ENCODE measurements around the gene KRTAP4-16.
"Not testable (repeated sequence)": the region's sequence is repeated elsewhere in the genome, so short reads cannot be mapped to it uniquely, and the experiment has no call there.

The KRTAP4-16 gene

GRCh38 chr17:41103896-41104295 lies 1.9 kb upstream of the KRTAP4-16 start:
- H3K9me3 ChIP-seq (replicated peaks in 1 of 2; ENCODE audit: control insufficient read depth in 2 of 2, insufficient read depth in 1 of 2, low read depth in 1 of 2, low read length in 2 of 2), result no peaks in the 10 kb centered on the region
- no peak overlapping the region for H3K23ac ChIP-seq (ENCODE audit: low read depth, low read length, poor library complexity)
- no peak overlapping the region for H2BK120ac ChIP-seq (ENCODE audit: low read depth, low read length)
- H3K18ac ChIP-seq (ENCODE audit: low read length), result no peak overlapping the region
- no peak overlapping the region for H2BK15ac ChIP-seq (ENCODE audit: low read length)
- no peak overlapping the region for H2BK12ac ChIP-seq (ENCODE audit: low read length)
- no peak overlapping the region for H2BK5ac ChIP-seq (ENCODE audit: low read length)
- H2AFZ ChIP-seq (ENCODE audit: low read length), result no peak overlapping the region
- no peak overlapping the region for H4K8ac ChIP-seq (ENCODE audit: low read depth, low read length)
- no peak overlapping the region for H3K27ac ChIP-seq (replicated peaks; ENCODE audit: low read length)
- H4K91ac ChIP-seq (ENCODE audit: low read depth, low read length, poor library complexity), result no peak overlapping the region
- no peak overlapping the region for H3K4me3 ChIP-seq (ENCODE audit: low read length in 2 of 2)
- H3K36me3 ChIP-seq (replicated peaks in 1 of 2; ENCODE audit: control insufficient read depth in 2 of 2, insufficient read depth in 2 of 2, low read length in 2 of 2), result no peaks in the 10 kb centered on the region
- H3K4ac ChIP-seq (ENCODE audit: low read length), result no peak overlapping the region
- H2AK5ac ChIP-seq (ENCODE audit: low read depth, low read length), result no peak overlapping the region
- peaks cover 0 to 2% of the 10 kb centered on the region in 2 donors for H3K4me1 ChIP-seq (ENCODE audit: control insufficient read depth in 2 of 2, insufficient read depth in 1 of 2, low read depth in 1 of 2, low read length in 2 of 2)
- DNase-seq (ENCODE audit: low spot score), result no peak
- H3K4me2 ChIP-seq (ENCODE audit: insufficient read depth, low read length, poor library complexity, severe bottlenecking), result no peak overlapping the region
- no CpG with 5 or more reads among the region's 1 CpG for WGBS, 2 donors (ENCODE audit: extremely low coverage in 2 of 2, insufficient read length in 2 of 2, insufficient replicate concordance in 1 of 2)
- no peaks in the 10 kb centered on the region for H3K27me3 ChIP-seq (ENCODE audit: control insufficient read depth in 3 of 3, insufficient read depth in 3 of 3, low read depth in 1 of 3, low read length in 3 of 3)
- H3K14ac ChIP-seq (ENCODE audit: low read length), result no peak overlapping the region
- no peak overlapping the region for H3K9ac ChIP-seq (ENCODE audit: low read depth, low read length, poor library complexity)
- no peaks in the 10 kb centered on the region for H3K79me1 ChIP-seq (ENCODE audit: low read depth, low read length)

GRCh38 chr17:41099682-41100480 lies 2.1 kb downstream of the KRTAP4-16 start:
- H3K4ac ChIP-seq (ENCODE audit: low read length); H3K9ac ChIP-seq (ENCODE audit: low read depth, low read length, poor library complexity); H3K27me3 ChIP-seq (ENCODE audit: control insufficient read depth in 3 of 3, insufficient read depth in 3 of 3, low read depth in 1 of 3, low read length in 3 of 3); H3K18ac ChIP-seq (ENCODE audit: low read length); H3K9me3 ChIP-seq (replicated peaks in 1 of 2; ENCODE audit: control insufficient read depth in 2 of 2, insufficient read depth in 1 of 2, low read depth in 1 of 2, low read length in 2 of 2); H2AK5ac ChIP-seq (ENCODE audit: low read depth, low read length); H3K27ac ChIP-seq (replicated peaks; ENCODE audit: low read length); H2AFZ ChIP-seq (ENCODE audit: low read length); H2BK12ac ChIP-seq (ENCODE audit: low read length); H3K4me2 ChIP-seq (ENCODE audit: insufficient read depth, low read length, poor library complexity, severe bottlenecking); DNase-seq (ENCODE audit: low spot score); H3K4me3 ChIP-seq (ENCODE audit: low read length in 2 of 2); H2BK120ac ChIP-seq (ENCODE audit: low read depth, low read length); H3K4me1 ChIP-seq (ENCODE audit: control insufficient read depth in 2 of 2, insufficient read depth in 1 of 2, low read depth in 1 of 2, low read length in 2 of 2); H3K79me1 ChIP-seq (ENCODE audit: low read depth, low read length); H3K23ac ChIP-seq (ENCODE audit: low read depth, low read length, poor library complexity); H2BK5ac ChIP-seq (ENCODE audit: low read length); H2BK15ac ChIP-seq (ENCODE audit: low read length); H4K91ac ChIP-seq (ENCODE audit: low read depth, low read length, poor library complexity); H3K36me3 ChIP-seq (replicated peaks in 1 of 2; ENCODE audit: control insufficient read depth in 2 of 2, insufficient read depth in 2 of 2, low read length in 2 of 2); H4K8ac ChIP-seq (ENCODE audit: low read depth, low read length); H3K14ac ChIP-seq (ENCODE audit: low read length): not testable (repeated sequence)
- WGBS, 2 donors (ENCODE audit: extremely low coverage in 2 of 2, insufficient read length in 2 of 2, insufficient replicate concordance in 1 of 2), result no CpG with 5 or more reads among the region's 7 CpGs

- no peak overlapping the region for H3K9ac ChIP-seq (ENCODE audit: low read depth, low read length, poor library complexity)
- no peak overlapping the region for H4K8ac ChIP-seq (ENCODE audit: low read depth, low read length)
- peaks cover 0 to 3% of the 10 kb centered on the region in 2 donors for H3K9me3 ChIP-seq (replicated peaks in 1 of 2; ENCODE audit: control insufficient read depth in 2 of 2, insufficient read depth in 1 of 2, low read depth in 1 of 2, low read length in 2 of 2)
- H3K18ac ChIP-seq (ENCODE audit: low read length), result no peak overlapping the region
- DNase-seq (ENCODE audit: low spot score), result no peak
- H2BK5ac ChIP-seq (ENCODE audit: low read length), result no peak overlapping the region
- no peak overlapping the region for H2BK120ac ChIP-seq (ENCODE audit: low read depth, low read length)
- no CpG with 5 or more reads among the region's 6 CpGs for WGBS, 2 donors (ENCODE audit: extremely low coverage in 2 of 2, insufficient read length in 2 of 2, insufficient replicate concordance in 1 of 2)
- no peak overlapping the region for H2AFZ ChIP-seq (ENCODE audit: low read length)
- H3K23ac ChIP-seq (ENCODE audit: low read depth, low read length, poor library complexity), result no peak overlapping the region
- no peak overlapping the region for H3K27ac ChIP-seq (replicated peaks; ENCODE audit: low read length)
- H3K79me1 ChIP-seq (ENCODE audit: low read depth, low read length), result no peaks in the 10 kb centered on the region
- H3K4ac ChIP-seq (ENCODE audit: low read length), result no peak overlapping the region
- no peaks in the 10 kb centered on the region for H3K27me3 ChIP-seq (ENCODE audit: control insufficient read depth in 3 of 3, insufficient read depth in 3 of 3, low read depth in 1 of 3, low read length in 3 of 3)
- H3K36me3 ChIP-seq (replicated peaks in 1 of 2; ENCODE audit: control insufficient read depth in 2 of 2, insufficient read depth in 2 of 2, low read length in 2 of 2), result no peaks in the 10 kb centered on the region
- no peak overlapping the region for H3K14ac ChIP-seq (ENCODE audit: low read length)
- no peak overlapping the region for H2BK12ac ChIP-seq (ENCODE audit: low read length)
- H4K91ac ChIP-seq (ENCODE audit: low read depth, low read length, poor library complexity), result no peak overlapping the region
- no peak overlapping the region for H3K4me2 ChIP-seq (ENCODE audit: insufficient read depth, low read length, poor library complexity, severe bottlenecking)
- H3K4me1 ChIP-seq (ENCODE audit: control insufficient read depth in 2 of 2, insufficient read depth in 1 of 2, low read depth in 1 of 2, low read length in 2 of 2), result peaks cover 0 to 2% of the 10 kb centered on the region in 2 donors
- H2BK15ac ChIP-seq (ENCODE audit: low read length), result no peak overlapping the region
- H3K4me3 ChIP-seq (ENCODE audit: low read length in 2 of 2), result no peak overlapping the region
- H2AK5ac ChIP-seq (ENCODE audit: low read depth, low read length), result no peak overlapping the region
These were observed 3.5 kb downstream of the KRTAP4-16 start for GRCh38 chr17:41098481-41098880.

GRCh38 chr17:41098042-41098441 lies 4.0 kb downstream of the KRTAP4-16 start, which contains the start of gene KRTAP4-8:
Gene KRTAP4-8, minus strand, starts transcription at chr17:41098142. Its CDS starts 58 bp downstream, at chr17:41098084.
- no peak within 1 kb of the TSS for H2BK12ac ChIP-seq (ENCODE audit: low read length)
- H3K14ac ChIP-seq (ENCODE audit: low read length), result no peak within 1 kb of the TSS
- no peak within 1 kb of the TSS for H2BK5ac ChIP-seq (ENCODE audit: low read length)
- no peak within 1 kb of the TSS for H3K4me3 ChIP-seq (ENCODE audit: low read length in 2 of 2)
- WGBS, 2 donors (ENCODE audit: extremely low coverage in 2 of 2, insufficient read length in 2 of 2, insufficient replicate concordance in 1 of 2), result no CpG with 5 or more reads among the region's 4 CpGs
- H3K23ac ChIP-seq (ENCODE audit: low read depth, low read length, poor library complexity), result no peak within 1 kb of the TSS
- H3K4me2 ChIP-seq (ENCODE audit: insufficient read depth, low read length, poor library complexity, severe bottlenecking), result no peak within 1 kb of the TSS
- no peak within 1 kb of the TSS for H2BK120ac ChIP-seq (ENCODE audit: low read depth, low read length)
- no peak within 1 kb of the TSS for H2AFZ ChIP-seq (ENCODE audit: low read length)
- peaks cover 0 to 2% of the 10 kb centered on the region in 2 donors for H3K4me1 ChIP-seq (ENCODE audit: control insufficient read depth in 2 of 2, insufficient read depth in 1 of 2, low read depth in 1 of 2, low read length in 2 of 2)
- H3K9me3 ChIP-seq (replicated peaks in 1 of 2; ENCODE audit: control insufficient read depth in 2 of 2, insufficient read depth in 1 of 2, low read depth in 1 of 2, low read length in 2 of 2), result peaks cover 0 to 3% of the 10 kb centered on the region in 2 donors
- H2AK5ac ChIP-seq (ENCODE audit: low read depth, low read length), result no peak within 1 kb of the TSS
- H2BK15ac ChIP-seq (ENCODE audit: low read length), result no peak within 1 kb of the TSS
- no peak within 1 kb of the TSS for H3K27ac ChIP-seq (replicated peaks; ENCODE audit: low read length)
- no peak within 1 kb of the TSS for H3K18ac ChIP-seq (ENCODE audit: low read length)
- H4K8ac ChIP-seq (ENCODE audit: low read depth, low read length), result no peak within 1 kb of the TSS
- no peak within 1 kb of the TSS for H3K9ac ChIP-seq (ENCODE audit: low read depth, low read length, poor library complexity)
- no peaks in the 10 kb centered on the region for H3K36me3 ChIP-seq (replicated peaks in 1 of 2; ENCODE audit: control insufficient read depth in 2 of 2, insufficient read depth in 2 of 2, low read length in 2 of 2)
- no peak for DNase-seq (ENCODE audit: low spot score)
- H3K4ac ChIP-seq (ENCODE audit: low read length), result no peak within 1 kb of the TSS
- no peaks in the 10 kb centered on the region for H3K79me1 ChIP-seq (ENCODE audit: low read depth, low read length)
- no peak within 1 kb of the TSS for H4K91ac ChIP-seq (ENCODE audit: low read depth, low read length, poor library complexity)
- no peaks in the 10 kb centered on the region for H3K27me3 ChIP-seq (ENCODE audit: control insufficient read depth in 3 of 3, insufficient read depth in 3 of 3, low read depth in 1 of 3, low read length in 3 of 3)
